Endothelial cell of umbilical vein (primary cell): Measurements from ENCODE around the gene PPP1R12C.

ENCODE experiments used
- CTCF ChIP-seq, 2 donors: IDR thresholded peaks; 1 replicate in 1 of 2; 2 replicates in 1 of 2; pipeline ENCODE4 v1.5.1; 2011; ENCODE audit warnings: low read length in 2 of 2, mild to moderate bottlenecking in 2 of 2, moderate library complexity in 2 of 2, control low read depth in 1 of 2, inconsistent platforms in 1 of 2, low read depth in 1 of 2; ENCODE audit not compliant: insufficient read depth in 1 of 2; ENCODE audit errors: extremely low read depth in 1 of 2
- EZH2 ChIP-seq: IDR thresholded peaks from 2 replicates; pipeline ENCODE4 v1.6.1; 2012; ENCODE audit warnings: borderline replicate concordance, low read depth, mild to moderate bottlenecking, moderate library complexity, low read length, inconsistent platforms; ENCODE audit not compliant: severe bottlenecking
- FOS ChIP-seq: IDR thresholded peaks from 2 replicates; pipeline ENCODE4 v1.6.1; 2011; ENCODE audit warnings: mild to moderate bottlenecking, low read length, moderate library complexity, borderline replicate concordance; ENCODE audit not compliant: insufficient read depth
- GATA2 ChIP-seq: IDR thresholded peaks from 2 replicates; pipeline ENCODE4 v1.7.0; 2011; ENCODE audit warnings: low read depth, mild to moderate bottlenecking, moderate library complexity, mixed read lengths, low read length; ENCODE audit not compliant: insufficient read length, insufficient read depth
- JUN ChIP-seq: IDR thresholded peaks from 2 replicates; pipeline ENCODE4 v1.6.1; 2011; ENCODE audit warnings: borderline replicate concordance, low read depth; ENCODE audit not compliant: insufficient read length, insufficient read depth
- MAX ChIP-seq: IDR thresholded peaks from 2 replicates; pipeline ENCODE4 v1.6.1; 2011; ENCODE audit not compliant: insufficient read depth, insufficient read length
- MYC ChIP-seq: IDR thresholded peaks from one replicate; pipeline ENCODE4 v1.6.1; 2011; ENCODE audit warnings: mild to moderate bottlenecking, low read depth, low read length
- POLR2A ChIP-seq: IDR thresholded peaks from 2 replicates; pipeline ENCODE4 v1.6.1; 2012; ENCODE audit warnings: low read depth, mild to moderate bottlenecking, control low read depth, low read length
- POLR2AphosphoS5 ChIP-seq: IDR thresholded peaks from 2 replicates; pipeline ENCODE4 v1.6.1; 2012; ENCODE audit warnings: low read depth, mild to moderate bottlenecking, control low read depth, low read length, moderate library complexity; ENCODE audit not compliant: insufficient read depth

DNA sequence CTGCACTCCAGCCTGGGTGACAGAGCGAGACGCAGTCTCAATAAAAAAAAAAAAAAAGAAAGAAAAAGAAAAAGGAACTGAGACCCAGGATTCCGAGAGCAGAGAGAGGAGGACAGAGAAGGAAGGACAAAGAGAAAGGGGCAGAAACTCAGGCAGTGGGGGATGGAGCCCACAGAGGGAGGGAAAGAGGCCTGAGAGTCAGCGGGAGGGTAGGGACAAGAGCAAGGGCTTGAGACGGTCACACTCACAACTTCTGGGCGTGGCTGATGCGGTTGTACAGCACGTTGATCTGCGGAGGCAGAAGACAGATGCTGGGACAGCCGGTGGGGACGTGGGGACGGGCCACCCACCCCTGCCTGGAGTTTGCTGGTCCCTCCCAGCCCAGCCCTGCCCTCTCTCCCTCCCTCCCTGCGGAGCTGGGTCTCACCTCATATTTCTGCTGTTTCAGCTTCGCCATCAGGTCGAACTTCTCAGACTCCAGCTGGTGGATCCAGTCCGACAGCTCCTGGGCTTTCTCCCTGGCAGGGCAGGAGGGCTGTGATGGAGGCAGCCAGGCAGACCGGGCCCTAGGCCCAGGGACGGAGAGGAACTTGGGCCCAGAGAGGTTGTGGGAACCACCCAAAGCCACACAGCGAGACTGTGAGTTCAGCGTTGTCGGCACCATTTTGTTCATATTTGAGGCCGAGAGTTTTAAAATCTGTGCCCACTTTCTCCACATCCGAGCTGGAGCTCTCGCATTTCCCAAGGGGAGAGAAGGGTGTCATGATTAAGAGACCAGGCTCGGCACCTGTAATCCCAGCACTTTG is 16.4 kb upstream of the PPP1R12C start:
- TF ChIP-seq POLR2AphosphoS5 (no peak), CTCF (IDR thresholded peaks at IDR 0.05; ENCODE audit: extremely low read depth in 1 of 2, insufficient read depth in 1 of 2, low read depth in 1 of 2, low read length in 2 of 2) (no peak), EZH2 (no peak), POLR2A (no peak), MAX (no peak), JUN (no peak), MYC (no peak), FOS (no peak), GATA2 (no peak)
